GM23338 (cell line): Measurements from ENCODE around the gene DNAJC4. TPM values are rescaled to one million over a fixed set of nuclear protein-coding genes. Genes with fewer than 3 reads are reported as not detected.

ENCODE experiments used
- ATAC-seq: fragments of 200-7000 bp; cut with Tn5 transposase; 3 replicates; pipeline ENCODE4 v1.9.1; 2020
- DNase-seq: peaks from one replicate; pipeline ENCODE4 v3.0.0-alpha.2; 2015; ENCODE audit warnings: low spot score
- H2AFZ ChIP-seq: fragments of 200-600 bp; sonication (generic); 2 replicates; pipeline ENCODE4 v1.8.0; 2016; ENCODE audit warnings: antibody characterized with exemption, mild to moderate bottlenecking, moderate library complexity
- H3F3A ChIP-seq: fragments of 200-600 bp; sonication (generic); replicated peaks from 2 replicates; pipeline ENCODE4 v1.8.0; 2017; ENCODE audit warnings: antibody characterized with exemption, mixed run types, low read depth
- H3K27ac ChIP-seq: fragments of 200-600 bp; sonication (generic); 2 replicates; pipeline ENCODE4 v1.6.1; 2016; ENCODE audit warnings: low read depth
- H3K27me3 ChIP-seq: fragments of 200-600 bp; sonication (generic); 2 replicates; pipeline ENCODE4 v1.8.0; 2016; ENCODE audit warnings: mild to moderate bottlenecking, mixed run types, moderate library complexity; ENCODE audit not compliant: insufficient read depth
- H3K36me3 ChIP-seq: fragments of 200-600 bp; sonication (generic); 2 replicates; pipeline ENCODE4 v1.8.0; 2016; ENCODE audit warnings: mild to moderate bottlenecking; ENCODE audit not compliant: insufficient read depth
- H3K4me1 ChIP-seq: fragments of 200-600 bp; sonication (generic); 2 replicates; pipeline ENCODE4 v1.8.0; 2016; ENCODE audit warnings: mild to moderate bottlenecking, moderate library complexity; ENCODE audit not compliant: insufficient read depth
- H3K4me2 ChIP-seq: fragments of 200-600 bp; sonication (generic); 2 replicates; pipeline ENCODE4 v1.7.1; 2017; ENCODE audit warnings: mixed run types
- H3K4me3 ChIP-seq: fragments of 200-600 bp; sonication (generic); 2 replicates; pipeline ENCODE4 v1.6.1; 2016; ENCODE audit warnings: mixed run types
- H3K79me2 ChIP-seq: fragments of 200-600 bp; sonication (generic); replicated peaks from 2 replicates; pipeline ENCODE4 v1.8.0; 2017; ENCODE audit warnings: mild to moderate bottlenecking; ENCODE audit not compliant: insufficient read depth
- H3K9me2 ChIP-seq: fragments of 200-600 bp; sonication (generic); 2 replicates; pipeline ENCODE4 v1.8.0; 2017; ENCODE audit not compliant: insufficient read depth
- H4K20me1 ChIP-seq: fragments of 200-600 bp; sonication (generic); replicated peaks from 2 replicates; pipeline ENCODE4 v1.8.0; 2017; ENCODE audit warnings: mild to moderate bottlenecking; ENCODE audit not compliant: insufficient read depth
- H3K27ac Mint-ChIP-seq: 2 replicates; pipeline ENCODE4 v1.8.0; 2020; ENCODE audit warnings: inconsistent platforms, mild to moderate bottlenecking, moderate library complexity, mixed read lengths
- H3K27me3 Mint-ChIP-seq: 3 replicates; pipeline ENCODE4 v1.8.0; 2022; ENCODE audit warnings: low read depth, mild to moderate bottlenecking, moderate library complexity, mixed read lengths, inconsistent platforms; ENCODE audit not compliant: insufficient read depth, poor library complexity
- H3K36me3 Mint-ChIP-seq: 3 replicates; pipeline ENCODE4 v1.8.0; 2021; ENCODE audit warnings: low read depth, mild to moderate bottlenecking, inconsistent platforms, moderate library complexity, mixed read lengths
- H3K4me1 Mint-ChIP-seq: 3 replicates; pipeline ENCODE4 v1.8.0; 2020; ENCODE audit warnings: mild to moderate bottlenecking, inconsistent platforms, mixed read lengths
- H3K4me3 Mint-ChIP-seq: 3 replicates; pipeline ENCODE4 v1.8.0; 2021; ENCODE audit warnings: moderate library complexity, mild to moderate bottlenecking, inconsistent platforms, mixed read lengths
- H3K9me3 Mint-ChIP-seq: 3 replicates; pipeline ENCODE4 v1.8.0; 2020; ENCODE audit warnings: moderate library complexity, mild to moderate bottlenecking, inconsistent platforms, mixed read lengths
- CREB1 ChIP-seq: fragments of 250-450 bp; sonication (Bioruptor Pico); IDR thresholded peaks from 2 replicates; pipeline ENCODE4 v1.5.0; 2020; ENCODE audit warnings: low read depth, mild to moderate bottlenecking, moderate library complexity
- EZH2 ChIP-seq: fragments of 200-600 bp; sonication (generic); IDR thresholded peaks from one replicate; pipeline ENCODE4 v1.8.0; 2017; ENCODE audit warnings: antibody characterized with exemption, mild to moderate bottlenecking, low read depth; ENCODE audit not compliant: unreplicated experiment
- JUNB ChIP-seq: IDR thresholded peaks from one replicate; pipeline ENCODE4 v1.6.1; 2016; ENCODE audit warnings: antibody characterized with exemption; ENCODE audit not compliant: unreplicated experiment
- POLR2AphosphoS5 ChIP-seq: IDR thresholded peaks from 2 replicates; pipeline ENCODE4 v1.6.1; 2016; ENCODE audit warnings: antibody characterized with exemption, low read depth
- ZNF331 ChIP-seq: fragments of 250-450 bp; sonication (Bioruptor Pico); IDR thresholded peaks from 2 replicates; pipeline ENCODE4 v1.5.0; 2020; ENCODE audit warnings: low read depth, mild to moderate bottlenecking, moderate library complexity
- ZNF462 ChIP-seq: fragments of 250-450 bp; sonication (Bioruptor Pico); IDR thresholded peaks from 2 replicates; pipeline ENCODE4 v1.5.0; 2020; ENCODE audit warnings: mild to moderate bottlenecking, moderate library complexity
- polyA plus RNA-seq: library from polyadenylated mRNA; unstranded; fragments of >200 nt; fragmentation: Nextera tagmentation; extraction: Ambion mirVana; gene quantifications from 2 replicates; pipeline ENCODE4 v1.2.1, GENCODE V29; 2016
- total RNA-seq: library from RNA; depleted of rRNA; stranded (reverse); fragments of >200 nt; shearing (Covaris generic); gene quantifications from 2 replicates; pipeline ENCODE4 v1.2.3, GENCODE V29; 2014

Gene DNAJC4
- total and polyA plus RNA-seq, 2 experiments from 2014 or later: 10.5 to 34.4 TPM

DNA sequence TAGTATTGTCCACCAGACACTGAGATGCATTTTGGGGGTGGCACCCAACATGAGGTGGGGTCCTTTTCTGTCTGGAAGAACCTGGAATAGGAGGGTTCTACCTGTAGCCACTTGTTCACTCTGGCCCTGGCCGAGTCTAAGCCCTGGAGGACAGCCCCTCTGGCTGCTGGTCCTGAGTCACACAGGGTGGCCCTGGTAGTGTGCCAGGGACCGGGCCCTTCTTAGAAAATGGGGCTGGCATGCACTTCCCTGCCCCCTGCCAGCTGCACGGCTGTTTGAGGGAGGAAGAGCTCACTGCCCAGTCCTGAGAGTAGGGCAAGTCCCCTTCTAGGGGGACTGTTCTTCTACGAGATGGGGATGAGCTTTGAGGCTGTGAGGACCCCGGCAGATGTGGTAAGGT is 23.1 kb downstream of the DNAJC4 start:
- DNase-seq (no peak), ATAC-seq (no peak)
- H3K36me3 Mint-ChIP-seq: peaks cover 24% of the 10 kb centered on the region
- H3K36me3 ChIP-seq: 0 out of 2 replicates have a peak, but pooled peaks cover 5% of the 10 kb centered on the region
- H3K27ac ChIP-seq: peak overlapping the region; percentile 59; the same call in 1 of the 2 replicates
- H3K9me2 ChIP-seq: no peaks in the 10 kb centered on the region
- H3K4me3 ChIP-seq: peak overlapping the region; percentile 94; the same call in 1 of the 2 replicates
- H3K4me1 Mint-ChIP-seq: peaks cover 31% of the 10 kb centered on the region
- peak overlapping the region; percentile 18; the same call in 1 of the 2 replicates for H3K27ac Mint-ChIP-seq
- no peaks in the 10 kb centered on the region for H3K27me3 ChIP-seq
- H3K4me1 ChIP-seq: peaks cover 24% of the 10 kb centered on the region
- no peaks in the 10 kb centered on the region for H3K9me3 Mint-ChIP-seq
- TF ChIP-seq POLR2AphosphoS5 (no peak), JUNB (no peak), ZNF462 (CRISPR knock-in tag) (no peak), ZNF331 (CRISPR knock-in tag) (no peak), EZH2 (no peak)
- H3K4me2 ChIP-seq: peak overlapping the region; percentile 98; the same call in 1 of the 2 replicates
- H3K27me3 Mint-ChIP-seq: peaks cover 26% of the 10 kb centered on the region
- H3K4me3 Mint-ChIP-seq: peak overlapping the region; percentile 92
- H3K79me2 ChIP-seq: peaks cover 19% of the 10 kb centered on the region
- H4K20me1 ChIP-seq: no peaks in the 10 kb centered on the region; the same call in none of the 2 replicates
- H3F3A ChIP-seq: peaks cover 22% of the 10 kb centered on the region
- no peak overlapping the region for H2AFZ ChIP-seq

- H3K79me2 ChIP-seq: peaks cover 19% of the 10 kb centered on the region
- ATAC-seq: no peak
- no peaks in the 10 kb centered on the region for H3K9me2 ChIP-seq
- H3K27me3 ChIP-seq: no peaks in the 10 kb centered on the region
- H3K27ac ChIP-seq: no peak overlapping the region
- peaks cover 22% of the 10 kb centered on the region for H3K4me1 Mint-ChIP-seq
- H3K27ac Mint-ChIP-seq: no peak overlapping the region
- H4K20me1 ChIP-seq: no peaks in the 10 kb centered on the region; the same call in none of the 2 replicates
- peaks cover 14% of the 10 kb centered on the region for H3F3A ChIP-seq
- no peak overlapping the region for H3K4me2 ChIP-seq
- no peak for DNase-seq
- no peak overlapping the region for H3K4me3 Mint-ChIP-seq
- 0 out of 2 replicates have a peak, but pooled peaks cover 5% of the 10 kb centered on the region for H3K36me3 ChIP-seq
- H3K4me3 ChIP-seq: no peak overlapping the region
- H3K36me3 Mint-ChIP-seq: peaks cover 29% of the 10 kb centered on the region
- no peak overlapping the region for H2AFZ ChIP-seq
- peaks cover 15% of the 10 kb centered on the region for H3K4me1 ChIP-seq
- H3K27me3 Mint-ChIP-seq: peaks cover 18% of the 10 kb centered on the region
- no peaks in the 10 kb centered on the region for H3K9me3 Mint-ChIP-seq
- no peak for TF ChIP-seq CREB1 (CRISPR knock-in tag)
- TF ChIP-seq POLR2AphosphoS5: no peak
- no peak for TF ChIP-seq JUNB
- no peak for TF ChIP-seq ZNF462 (CRISPR knock-in tag)
- no peak for TF ChIP-seq EZH2
Measured at GRCh38 chr11:64254326-64254725, 24.0 kb downstream of the DNAJC4 start.
